ENCODE results near the gene APC2. TPM values are rescaled to one million over a fixed set of nuclear protein-coding genes. Genes with fewer than 3 reads are reported as not detected.
A peak's percentile ranks its signal among the peaks of the same experiment; 100 is the strongest.

APC2 gene
- total RNA-seq, 1 donor from 2014 or later = 43.0 TPM

GRCh38 chr19:1457031-1457739, 7.3 kb downstream of the APC2 start:
- no peak for DNase-seq (ENCODE audit: low read depth, low spot score)
- Mint-ChIP-seq H3K4me1 (peaks cover 6% of the 10 kb centered on the region), H3K9me3 (no peaks in the 10 kb centered on the region), H3K27ac (ENCODE audit: unreplicated experiment) (no peak overlapping the region), H3K36me3 (ENCODE audit: low read depth) (peaks cover 3% of the 10 kb centered on the region), H3K4me3 (no peak overlapping the region), H3K27me3 (ENCODE audit: low read depth) (peaks cover 20% of the 10 kb centered on the region)
- TF ChIP-seq CTCF (conservative IDR thresholded peaks at IDR 0.05) = no peak

GRCh38 chr19:1457892-1458291, 8.0 kb downstream of the APC2 start:
- Mint-ChIP-seq H3K36me3 (ENCODE audit: low read depth) (peaks cover 3% of the 10 kb centered on the region), H3K27me3 (ENCODE audit: low read depth) (peaks cover 16% of the 10 kb centered on the region), H3K4me1 (peaks cover 6% of the 10 kb centered on the region), H3K4me3 (peak overlapping the region; percentile 2), H3K9me3 (no peaks in the 10 kb centered on the region), H3K27ac (ENCODE audit: unreplicated experiment) (no peak overlapping the region)
- no peak for TF ChIP-seq CTCF (conservative IDR thresholded peaks at IDR 0.05)
- DNase-seq (ENCODE audit: low read depth, low spot score) = no peak

GRCh38 chr19:1459479-1459878, 9.6 kb downstream of the APC2 start:
- DNase-seq (ENCODE audit: low read depth, low spot score) = no peak
- no peaks in the 10 kb centered on the region for H3K4me1 Mint-ChIP-seq
- no peak overlapping the region for H3K27ac Mint-ChIP-seq (ENCODE audit: unreplicated experiment)
- peaks cover 3% of the 10 kb centered on the region for H3K36me3 Mint-ChIP-seq (ENCODE audit: low read depth)
- peaks cover 17% of the 10 kb centered on the region for H3K27me3 Mint-ChIP-seq (ENCODE audit: low read depth)
- peak overlapping the region; percentile 16 for H3K4me3 Mint-ChIP-seq
- no peak for TF ChIP-seq CTCF (conservative IDR thresholded peaks at IDR 0.05)
- no peaks in the 10 kb centered on the region for H3K9me3 Mint-ChIP-seq

GRCh38 chr19:1460033-1460995, 10.4 kb downstream of the APC2 start:
- Mint-ChIP-seq H3K9me3 (no peaks in the 10 kb centered on the region), H3K27me3 (ENCODE audit: low read depth) (peaks cover 22% of the 10 kb centered on the region), H3K36me3 (ENCODE audit: low read depth) (peaks cover 3% of the 10 kb centered on the region), H3K4me3 (no peak overlapping the region), H3K27ac (ENCODE audit: unreplicated experiment) (no peak overlapping the region), H3K4me1 (no peaks in the 10 kb centered on the region)
- TF ChIP-seq CTCF (conservative IDR thresholded peaks at IDR 0.05) = no peak
- no peak for DNase-seq (ENCODE audit: low read depth, low spot score)

- no peaks in the 10 kb centered on the region for H3K36me3 Mint-ChIP-seq (ENCODE audit: low read depth)
- no peaks in the 10 kb centered on the region for H3K4me1 Mint-ChIP-seq
- H3K9me3 Mint-ChIP-seq = no peaks in the 10 kb centered on the region
- DNase-seq (ENCODE audit: low read depth, low spot score) = no peak
- H3K27ac Mint-ChIP-seq (ENCODE audit: unreplicated experiment) = no peak overlapping the region
- H3K27me3 Mint-ChIP-seq (ENCODE audit: low read depth) = peaks cover 26% of the 10 kb centered on the region
- no peak overlapping the region for H3K4me3 Mint-ChIP-seq
- no peak for TF ChIP-seq CTCF (conservative IDR thresholded peaks at IDR 0.05)
These were observed 11.9 kb downstream of the APC2 start for GRCh38 chr19:1461862-1462261.

All from neural crest cell (in vitro differentiated cells).